Endothelial cell of umbilical vein (primary cell): ENCODE data around the gene LGALS1. TPM values are rescaled to one million over a fixed set of nuclear protein-coding genes. Genes with fewer than 3 reads are reported as not detected.

Source experiments
- BruUV-seq: library from RNA; stranded (reverse); fragments of 400-500 nt; replicated peaks from 2 replicates; lab custom pipeline; 2021; lab: Mats Ljungman, UMichigan
- CTCF ChIA-PET: fragments of 300-600, 350-600 bp; sonication (Branson Sonifier 250); formaldehyde crosslinking; loops from one replicate; lab custom pipeline; 2021; ENCODE audit warnings: antibody characterized with exemption, inconsistent platforms; lab: Charles Lee
- POLR2A ChIA-PET: fragments of 300-600, 350-600 bp; sonication (Branson Sonifier 250); formaldehyde crosslinking; loops from one replicate; lab custom pipeline; 2021; ENCODE audit warnings: antibody characterized with exemption, inconsistent platforms; lab: Charles Lee
- DNase-seq: peaks from one replicate; pipeline ENCODE4 v3.0.0-alpha.2; 2011; ENCODE audit warnings: low read depth, low spot score
- FAIRE-seq: peaks from 2 replicates; lab custom pipeline; 2011; peaks lifted over from hg19 to GRCh38; lab: Jason Lieb, UNC
- H2AFZ ChIP-seq: 2 replicates; pipeline ENCODE4 v1.6.0; 2012; ENCODE audit warnings: low read depth, low read length, control low read depth, inconsistent platforms
- H3K27ac ChIP-seq: 2 replicates; pipeline ENCODE4 v1.5.1; 2011; ENCODE audit warnings: low read depth, mild to moderate bottlenecking, control low read depth, low read length, moderate library complexity; ENCODE audit not compliant: insufficient read depth
- H3K27me3 ChIP-seq, 2 experiments: 2 replicates each; pipeline versions ENCODE4 v1.6.0 to v1.6.1; 2011; ENCODE audit warnings: low read length in 2 of 2, mixed read lengths in 1 of 2; ENCODE audit not compliant: control insufficient read depth in 2 of 2, insufficient read depth in 2 of 2
- H3K36me3 ChIP-seq, 2 experiments: 2 replicates in 1 of 2; 3 replicates in 1 of 2; pipeline ENCODE4 v1.5.1; 2011; ENCODE audit warnings: low read length in 2 of 2, mild to moderate bottlenecking in 1 of 2, moderate library complexity in 1 of 2; ENCODE audit not compliant: control insufficient read depth in 2 of 2, insufficient read depth in 2 of 2; ENCODE audit errors: extremely low read depth in 1 of 2
- H3K4me1 ChIP-seq: 3 replicates; pipeline ENCODE4 v1.5.1; 2011; ENCODE audit warnings: mild to moderate bottlenecking, low read length; ENCODE audit not compliant: control insufficient read depth, insufficient read depth; ENCODE audit errors: extremely low read depth
- H3K4me2 ChIP-seq: 2 replicates; pipeline ENCODE4 v1.6.1; 2011; ENCODE audit warnings: low read length, control low read depth, mixed read lengths; ENCODE audit not compliant: insufficient read depth
- H3K4me3 ChIP-seq, 3 experiments: fragments of 200-600 bp in 1 of 3; sonication (generic), shearing (Covaris generic) in 1 of 3; replicated peaks in 1 of 3; 2 replicates each; pipeline ENCODE4 v1.5.1; 2011 to 2016; ENCODE audit warnings: control low read depth in 3 of 3, low read length in 3 of 3, mild to moderate bottlenecking in 2 of 3, inconsistent platforms in 1 of 3, low read depth in 1 of 3, moderate library complexity in 1 of 3; ENCODE audit not compliant: insufficient read depth in 1 of 3
- H3K79me2 ChIP-seq: 2 replicates; pipeline ENCODE4 v1.6.0; 2012; ENCODE audit warnings: low read length, inconsistent platforms; ENCODE audit not compliant: control insufficient read depth, insufficient read depth
- H3K9ac ChIP-seq: replicated peaks from 2 replicates; pipeline ENCODE3; 2011; ENCODE audit warnings: low read length, control low read depth; ENCODE audit not compliant: insufficient read depth; ENCODE audit errors: extremely low read depth
- H3K9me1 ChIP-seq: replicated peaks from 3 replicates; pipeline ENCODE4 v1.6.0; 2011; ENCODE audit warnings: mild to moderate bottlenecking, low read length; ENCODE audit not compliant: control insufficient read depth, insufficient read depth; ENCODE audit errors: extremely low read depth
- H3K9me3 ChIP-seq: replicated peaks from 2 replicates; pipeline ENCODE4 v1.5.1; 2012; ENCODE audit warnings: low read length, inconsistent platforms; ENCODE audit not compliant: control insufficient read depth, insufficient read depth
- H4K20me1 ChIP-seq: replicated peaks from 2 replicates; pipeline ENCODE3; 2011; ENCODE audit warnings: mild to moderate bottlenecking, low read length; ENCODE audit not compliant: control insufficient read depth, insufficient read depth; ENCODE audit errors: extremely low read depth
- CTCF ChIP-seq, 2 donors: IDR thresholded peaks; 1 replicate in 1 of 2; 2 replicates in 1 of 2; pipeline ENCODE4 v1.5.1; 2011; ENCODE audit warnings: low read length in 2 of 2, mild to moderate bottlenecking in 2 of 2, moderate library complexity in 2 of 2, control low read depth in 1 of 2, inconsistent platforms in 1 of 2, low read depth in 1 of 2; ENCODE audit not compliant: insufficient read depth in 1 of 2; ENCODE audit errors: extremely low read depth in 1 of 2
- EZH2 ChIP-seq: IDR thresholded peaks from 2 replicates; pipeline ENCODE4 v1.6.1; 2012; ENCODE audit warnings: borderline replicate concordance, low read depth, mild to moderate bottlenecking, moderate library complexity, low read length, inconsistent platforms; ENCODE audit not compliant: severe bottlenecking
- FOS ChIP-seq: IDR thresholded peaks from 2 replicates; pipeline ENCODE4 v1.6.1; 2011; ENCODE audit warnings: mild to moderate bottlenecking, low read length, moderate library complexity, borderline replicate concordance; ENCODE audit not compliant: insufficient read depth
- GATA2 ChIP-seq: IDR thresholded peaks from 2 replicates; pipeline ENCODE4 v1.7.0; 2011; ENCODE audit warnings: low read depth, mild to moderate bottlenecking, moderate library complexity, mixed read lengths, low read length; ENCODE audit not compliant: insufficient read length, insufficient read depth
- JUN ChIP-seq: IDR thresholded peaks from 2 replicates; pipeline ENCODE4 v1.6.1; 2011; ENCODE audit warnings: borderline replicate concordance, low read depth; ENCODE audit not compliant: insufficient read length, insufficient read depth
- MAX ChIP-seq: IDR thresholded peaks from 2 replicates; pipeline ENCODE4 v1.6.1; 2011; ENCODE audit not compliant: insufficient read depth, insufficient read length
- MYC ChIP-seq: IDR thresholded peaks from one replicate; pipeline ENCODE4 v1.6.1; 2011; ENCODE audit warnings: mild to moderate bottlenecking, low read depth, low read length
- POLR2AphosphoS5 ChIP-seq: IDR thresholded peaks from 2 replicates; pipeline ENCODE4 v1.6.1; 2012; ENCODE audit warnings: low read depth, mild to moderate bottlenecking, control low read depth, low read length, moderate library complexity; ENCODE audit not compliant: insufficient read depth
- dilution Hi-C: fragments of 300-500 bp; cut with MboI; formaldehyde crosslinking; loops from one replicate; pipeline ENCODE4 v1.15.0; 2019; ENCODE audit warnings: low sequenced_read_pairs; ENCODE audit not compliant: extremely low pct_ligation_motif_present
- intact Hi-C: fragments of 100-400 bp; cut with micrococcal nuclease; formaldehyde crosslinking; loops from one replicate; pipeline ENCODE4 v1.10.0; 2022
- polyA plus RNA-seq, 4 experiments: library from polyadenylated mRNA; depleted of rRNA in 3 of 4; stranded (reverse) in 3 of 4; unstranded in 1 of 4; fragments of >200 nt; gene quantifications; 2 replicates each; pipeline versions ENCODE4 v1.2.1 to v1.2.3, GENCODE V29; 2011 to 2012; ENCODE audit warnings: missing spikeins in 1 of 4
- total RNA-seq: library from RNA; stranded (reverse); gene quantifications from 2 replicates; pipeline ENCODE4 v1.2.3, GENCODE V29; 2021

LGALS1 gene
- total and polyA plus RNA-seq, 2 donors (not counting 3 experiments of a cell fraction or from before 2014, with no cell fraction given) = 2,698 to 13,642 TPM

- Histone ChIP-seq H4K20me1 (no peaks in the 10 kb centered on the region), H3K9ac (no peak overlapping the region), H2AFZ (no peak overlapping the region), H3K79me2 (no peaks in the 10 kb centered on the region), H3K27me3 (no peaks in the 10 kb centered on the region), H3K4me3 (no peak overlapping the region), H3K9me3 (no peaks in the 10 kb centered on the region), H3K36me3 (no peaks in the 10 kb centered on the region), H3K4me2 (no peak overlapping the region), H3K9me1 (no peaks in the 10 kb centered on the region), H3K27ac (no peak overlapping the region), H3K4me1 (peaks cover 5% of the 10 kb centered on the region)
- intact Hi-C loops (no loop called here), dilution Hi-C loops (no loop called here)
- BruUV-seq = no TSS peak
- TF ChIP-seq CTCF (IDR thresholded peaks at IDR 0.05; ENCODE audit: extremely low read depth in 1 of 2, insufficient read depth in 1 of 2, low read depth in 1 of 2, low read length in 2 of 2) = no peak
- TF ChIP-seq JUN = no peak
- TF ChIP-seq GATA2 = no peak
- no peak for TF ChIP-seq FOS
- TF ChIP-seq EZH2 = no peak
- TF ChIP-seq MAX = no peak
- no peak for TF ChIP-seq MYC
- TF ChIP-seq POLR2AphosphoS5 = no peak
- POLR2A ChIA-PET = no interaction called here
- DNase-seq = no peak
- CTCF ChIA-PET = interaction anchor here (1.0 to 2.0 kb wide), 3 partner anchors 29 to 67 kb away, joined by 3 to 6 read pairs (median 4); no protein-coding TSS in a partner anchor
- FAIRE-seq = no peak
These were observed 35.2 kb downstream of the LGALS1 start for GRCh38 chr22:37710675-37711074.
